K562 (cell line): ENCODE data around the gene AQP2. TPM values are rescaled to one million over a fixed set of nuclear protein-coding genes. Genes with fewer than 3 reads are reported as not detected.

Experiments used
- CBFA2T2 ChIP-seq: fragments of 450-650 bp; conservative IDR thresholded peaks from 2 replicates; pipeline ENCODE4 v1.6.1; 2017; ENCODE audit warnings: mild to moderate bottlenecking
- CEBPB ChIP-seq: fragments of 450-650 bp; IDR thresholded peaks from 2 replicates; pipeline ENCODE4 v1.6.1; 2016; ENCODE audit warnings: missing genetic modification characterization, missing compliant biosample characterization
- HDGF ChIP-seq: fragments of 450-650 bp; IDR thresholded peaks from 2 replicates; pipeline ENCODE4 v1.6.1; 2016
- HOXB6 ChIP-seq: fragments of 250-450 bp; sonication (Bioruptor Pico); IDR thresholded peaks from 2 replicates; pipeline ENCODE4 v1.5.1; 2022; ENCODE audit warnings: mild to moderate bottlenecking, borderline replicate concordance
- JUN ChIP-seq, 2 experiments: sonication (generic) in 1 of 2; formaldehyde crosslinking in 1 of 2; IDR thresholded peaks; 2 replicates each; pipeline versions ENCODE4 v1.6.1 to v1.8.0; 2012 to 2022; ENCODE audit warnings: borderline replicate concordance in 2 of 2, mild to moderate bottlenecking in 2 of 2, improper control_type of control experiment in 1 of 2, low read depth in 1 of 2, low read length in 1 of 2, missing genetic modification reagents in 1 of 2
- KDM1A ChIP-seq, 2 experiments: fragments of 450-650 bp; IDR thresholded peaks; 2 replicates each; pipeline ENCODE4 v1.6.1; 2016; ENCODE audit warnings: mild to moderate bottlenecking in 2 of 2
- MEIS2 ChIP-seq: fragments of 450-650 bp; IDR thresholded peaks from 2 replicates; pipeline ENCODE4 v1.6.1; 2014; ENCODE audit warnings: mild to moderate bottlenecking; ENCODE audit not compliant: partially characterized antibody
- MTA1 ChIP-seq: fragments of 450-650 bp; IDR thresholded peaks from 2 replicates; pipeline ENCODE4 v1.6.1; 2017; ENCODE audit warnings: borderline replicate concordance
- NCOA4 ChIP-seq: fragments of 450-650 bp; IDR thresholded peaks from 2 replicates; pipeline ENCODE4 v1.6.1; 2018; ENCODE audit warnings: mild to moderate bottlenecking; ENCODE audit not compliant: partially characterized antibody
- NFIX ChIP-seq: fragments of 250-450 bp; sonication (Bioruptor Pico); IDR thresholded peaks from 2 replicates; pipeline ENCODE4 v1.4.0; 2020; ENCODE audit warnings: low read depth, mild to moderate bottlenecking, moderate library complexity
- PRMT5 ChIP-seq: sonication (generic); formaldehyde crosslinking; IDR thresholded peaks from 2 replicates; pipeline ENCODE4 v1.5.0; 2020; ENCODE audit warnings: missing genetic modification reagents
- SPI1 ChIP-seq: IDR thresholded peaks from 2 replicates; pipeline ENCODE4 v1.6.1; 2011; ENCODE audit warnings: low read depth, low read length, control low read depth, borderline replicate concordance
- SRSF9 ChIP-seq: fragments of 200-400 bp; formaldehyde crosslinking; IDR thresholded peaks from 2 replicates; pipeline ENCODE4 v1.6.1; 2017; ENCODE audit warnings: low read depth, low read length, borderline replicate concordance
- TRIM24 ChIP-seq, 2 experiments: fragments of 450-650 bp; IDR thresholded peaks; 2 replicates each; pipeline ENCODE4 v1.6.1; 2016
- ZNF124 ChIP-seq: sonication (generic); formaldehyde crosslinking; IDR thresholded peaks from 2 replicates; pipeline ENCODE4 v1.8.1; 2022; ENCODE audit warnings: missing genetic modification reagents
- polyA plus RNA-seq, 8 experiments: library from polyadenylated mRNA; depleted of rRNA in 4 of 8; stranded (reverse) in 5 of 8; unstranded in 3 of 8; fragments of >200 nt; fragmentation: Nextera tagmentation in 2 of 8; fragmentation: Illumina TruSeq in 1 of 8; extraction: Ambion mirVana in 2 of 8; extraction: Trizol in 1 of 8; gene quantifications; 2 replicates each; pipeline versions ENCODE4 v1.2.1 to v1.2.3, GENCODE V29; 2011 to 2014; ENCODE audit warnings: inconsistent platforms in 1 of 8, missing spikeins in 1 of 8
- total RNA-seq, 7 experiments: library from RNA; depleted of rRNA in 6 of 7; stranded (reverse); fragments of >200 nt in 6 of 7; fragmentation: Illumina TruSeq in 2 of 7; extraction: Trizol in 2 of 7; gene quantifications; 2 replicates each; pipeline versions ENCODE4 v1.2.1 to v1.2.3, GENCODE V29; 2011 to 2021; ENCODE audit warnings: low replicate concordance in 1 of 7
- TF ChIP-seq, protein P1 (sequence below): sonication (generic); formaldehyde crosslinking; IDR thresholded peaks from 2 replicates; pipeline ENCODE4 v1.9.0; 2022; ENCODE audit warnings: mild to moderate bottlenecking, missing genetic modification reagents
- TF ChIP-seq, protein P2 (sequence below): IDR thresholded peaks from 2 replicates; pipeline ENCODE4 v1.6.1; 2011; ENCODE audit warnings: borderline replicate concordance, low read depth, mild to moderate bottlenecking, moderate library complexity, low read length; ENCODE audit not compliant: insufficient read depth, poor library complexity, severe bottlenecking
- TF ChIP-seq, protein P3 (sequence below): fragments of 250-450 bp; sonication (Bioruptor Pico); IDR thresholded peaks from 2 replicates; pipeline ENCODE4 v1.4.0; 2020; ENCODE audit warnings: mild to moderate bottlenecking, moderate library complexity
- TF ChIP-seq, protein P4 (sequence below): fragments of 250-450 bp; sonication (Bioruptor Pico); IDR thresholded peaks from 2 replicates; pipeline ENCODE4 v1.5.0; 2020; ENCODE audit warnings: mild to moderate bottlenecking, borderline replicate concordance

AQP2 gene
- total and polyA plus RNA-seq, 9 of the 15 experiments (the other 6 are each of a cell fraction or from before 2014, with no cell fraction given) = not detected

DNA sequence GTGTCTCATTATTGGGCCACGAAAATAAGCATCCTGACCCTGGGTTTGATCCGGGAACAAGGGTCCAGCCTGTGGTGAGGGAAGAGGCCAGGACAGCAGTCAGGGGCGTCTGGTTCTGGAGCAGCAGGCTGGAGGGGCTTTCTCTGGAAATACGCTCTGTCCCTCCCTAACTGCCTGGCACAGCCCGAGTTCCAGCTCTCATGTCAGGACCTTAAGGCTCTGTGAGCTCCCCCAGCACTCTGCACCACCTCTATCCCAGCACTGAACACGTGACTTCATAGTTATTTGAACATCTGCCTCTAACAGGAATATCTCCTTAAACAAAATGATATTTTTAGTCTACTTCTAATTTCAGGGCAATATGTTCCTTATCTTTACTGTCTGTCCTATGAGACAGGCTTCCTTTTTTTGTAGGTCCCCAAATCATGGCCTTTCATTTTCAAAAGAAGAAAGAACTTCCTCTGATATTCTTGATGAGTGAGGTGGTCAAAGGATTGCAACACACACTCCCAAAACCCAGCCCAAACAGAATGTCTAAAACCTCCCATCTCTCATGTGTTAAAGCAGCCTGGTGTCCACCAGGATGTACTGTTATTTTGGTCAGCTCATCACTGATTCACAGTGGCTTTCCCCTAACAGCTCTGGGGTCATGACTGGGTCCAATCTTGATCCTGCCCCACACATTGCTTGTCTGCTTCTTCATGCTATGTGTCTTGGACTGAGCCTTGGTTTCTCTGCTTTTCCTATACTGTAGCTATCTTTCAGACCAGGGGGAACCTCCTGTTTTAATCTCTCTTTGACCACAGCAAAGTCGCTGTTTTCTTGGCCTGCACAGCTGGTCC lies 31.9 kb downstream of the AQP2 start (continued):
- TF ChIP-seq, protein P1, sequence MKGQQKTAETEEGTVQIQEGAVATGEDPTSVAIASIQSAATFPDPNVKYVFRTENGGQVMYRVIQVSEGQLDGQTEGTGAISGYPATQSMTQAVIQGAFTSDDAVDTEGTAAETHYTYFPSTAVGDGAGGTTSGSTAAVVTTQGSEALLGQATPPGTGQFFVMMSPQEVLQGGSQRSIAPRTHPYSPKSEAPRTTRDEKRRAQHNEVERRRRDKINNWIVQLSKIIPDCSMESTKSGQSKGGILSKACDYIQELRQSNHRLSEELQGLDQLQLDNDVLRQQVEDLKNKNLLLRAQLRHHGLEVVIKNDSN = 0 out of 2 replicates have a peak, but pooled peaks have one; percentile 31
- no peak for TF ChIP-seq ZNF124
- TF ChIP-seq PRMT5 (CRISPR knock-in tag) = no peak
- no peak for TF ChIP-seq TRIM24 (IDR thresholded peaks at IDR 0.05)
- TF ChIP-seq, protein P2, sequence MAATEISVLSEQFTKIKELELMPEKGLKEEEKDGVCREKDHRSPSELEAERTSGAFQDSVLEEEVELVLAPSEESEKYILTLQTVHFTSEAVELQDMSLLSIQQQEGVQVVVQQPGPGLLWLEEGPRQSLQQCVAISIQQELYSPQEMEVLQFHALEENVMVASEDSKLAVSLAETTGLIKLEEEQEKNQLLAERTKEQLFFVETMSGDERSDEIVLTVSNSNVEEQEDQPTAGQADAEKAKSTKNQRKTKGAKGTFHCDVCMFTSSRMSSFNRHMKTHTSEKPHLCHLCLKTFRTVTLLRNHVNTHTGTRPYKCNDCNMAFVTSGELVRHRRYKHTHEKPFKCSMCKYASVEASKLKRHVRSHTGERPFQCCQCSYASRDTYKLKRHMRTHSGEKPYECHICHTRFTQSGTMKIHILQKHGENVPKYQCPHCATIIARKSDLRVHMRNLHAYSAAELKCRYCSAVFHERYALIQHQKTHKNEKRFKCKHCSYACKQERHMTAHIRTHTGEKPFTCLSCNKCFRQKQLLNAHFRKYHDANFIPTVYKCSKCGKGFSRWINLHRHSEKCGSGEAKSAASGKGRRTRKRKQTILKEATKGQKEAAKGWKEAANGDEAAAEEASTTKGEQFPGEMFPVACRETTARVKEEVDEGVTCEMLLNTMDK = no peak
- TF ChIP-seq HOXB6 (CRISPR knock-in tag) = no peak
- TF ChIP-seq MTA1 = no peak
- peak; percentile 16; the same call in 1 of the 2 replicates for TF ChIP-seq SPI1
- TF ChIP-seq CBFA2T2 = peak; percentile 70
- TF ChIP-seq, protein P3, sequence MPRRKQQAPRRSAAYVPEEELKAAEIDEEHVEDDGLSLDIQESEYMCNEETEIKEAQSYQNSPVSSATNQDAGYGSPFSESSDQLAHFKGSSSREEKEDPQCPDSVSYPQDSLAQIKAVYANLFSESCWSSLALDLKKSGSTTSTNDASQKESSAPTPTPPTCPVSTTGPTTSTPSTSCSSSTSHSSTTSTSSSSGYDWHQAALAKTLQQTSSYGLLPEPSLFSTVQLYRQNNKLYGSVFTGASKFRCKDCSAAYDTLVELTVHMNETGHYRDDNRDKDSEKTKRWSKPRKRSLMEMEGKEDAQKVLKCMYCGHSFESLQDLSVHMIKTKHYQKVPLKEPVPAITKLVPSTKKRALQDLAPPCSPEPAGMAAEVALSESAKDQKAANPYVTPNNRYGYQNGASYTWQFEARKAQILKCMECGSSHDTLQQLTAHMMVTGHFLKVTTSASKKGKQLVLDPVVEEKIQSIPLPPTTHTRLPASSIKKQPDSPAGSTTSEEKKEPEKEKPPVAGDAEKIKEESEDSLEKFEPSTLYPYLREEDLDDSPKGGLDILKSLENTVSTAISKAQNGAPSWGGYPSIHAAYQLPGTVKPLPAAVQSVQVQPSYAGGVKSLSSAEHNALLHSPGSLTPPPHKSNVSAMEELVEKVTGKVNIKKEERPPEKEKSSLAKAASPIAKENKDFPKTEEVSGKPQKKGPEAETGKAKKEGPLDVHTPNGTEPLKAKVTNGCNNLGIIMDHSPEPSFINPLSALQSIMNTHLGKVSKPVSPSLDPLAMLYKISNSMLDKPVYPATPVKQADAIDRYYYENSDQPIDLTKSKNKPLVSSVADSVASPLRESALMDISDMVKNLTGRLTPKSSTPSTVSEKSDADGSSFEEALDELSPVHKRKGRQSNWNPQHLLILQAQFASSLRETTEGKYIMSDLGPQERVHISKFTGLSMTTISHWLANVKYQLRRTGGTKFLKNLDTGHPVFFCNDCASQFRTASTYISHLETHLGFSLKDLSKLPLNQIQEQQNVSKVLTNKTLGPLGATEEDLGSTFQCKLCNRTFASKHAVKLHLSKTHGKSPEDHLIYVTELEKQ (CRISPR knock-in tag) = no peak
- no peak for TF ChIP-seq SRSF9
- peak; percentile 33 for TF ChIP-seq MEIS2
- no peak for TF ChIP-seq JUN (IDR thresholded peaks at IDR 0.05; ENCODE audit: borderline replicate concordance, low read depth, low read length)
- TF ChIP-seq JUN (CRISPR knock-in tag; IDR thresholded peaks at IDR 0.05; ENCODE audit: borderline replicate concordance) = no peak
- TF ChIP-seq CEBPB (tag) = peak; percentile 90
- TF ChIP-seq NFIX (CRISPR knock-in tag) = no peak
- peak; percentile 9 to 49; a peak in 3 of 4 replicates for TF ChIP-seq KDM1A (IDR thresholded peaks at IDR 0.05)
- TF ChIP-seq, protein P4, sequence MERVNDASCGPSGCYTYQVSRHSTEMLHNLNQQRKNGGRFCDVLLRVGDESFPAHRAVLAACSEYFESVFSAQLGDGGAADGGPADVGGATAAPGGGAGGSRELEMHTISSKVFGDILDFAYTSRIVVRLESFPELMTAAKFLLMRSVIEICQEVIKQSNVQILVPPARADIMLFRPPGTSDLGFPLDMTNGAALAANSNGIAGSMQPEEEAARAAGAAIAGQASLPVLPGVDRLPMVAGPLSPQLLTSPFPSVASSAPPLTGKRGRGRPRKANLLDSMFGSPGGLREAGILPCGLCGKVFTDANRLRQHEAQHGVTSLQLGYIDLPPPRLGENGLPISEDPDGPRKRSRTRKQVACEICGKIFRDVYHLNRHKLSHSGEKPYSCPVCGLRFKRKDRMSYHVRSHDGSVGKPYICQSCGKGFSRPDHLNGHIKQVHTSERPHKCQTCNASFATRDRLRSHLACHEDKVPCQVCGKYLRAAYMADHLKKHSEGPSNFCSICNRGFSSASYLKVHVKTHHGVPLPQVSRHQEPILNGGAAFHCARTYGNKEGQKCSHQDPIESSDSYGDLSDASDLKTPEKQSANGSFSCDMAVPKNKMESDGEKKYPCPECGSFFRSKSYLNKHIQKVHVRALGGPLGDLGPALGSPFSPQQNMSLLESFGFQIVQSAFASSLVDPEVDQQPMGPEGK = no peak
- no peak for TF ChIP-seq HDGF
- TF ChIP-seq NCOA4 = no peak
